Endothelial cell of hepatic sinusoid (primary cell): ENCODE results near the gene SLIT3.
"Not testable (repeated sequence)": the region's sequence is repeated elsewhere in the genome, so short reads cannot be mapped to it uniquely, and the experiment has no call there.

Experiments
- in situ Hi-C: cut with HindIII; loops from 2 replicates; pipeline ENCODE4 v1.10.0; 2017; ENCODE audit warnings: low sequenced_read_pairs

Gene SLIT3

GRCh38 chr5:169116961-169117461 lies 183.9 kb downstream of the SLIT3 start:
- in situ Hi-C loops, result no loop called here

DNA sequence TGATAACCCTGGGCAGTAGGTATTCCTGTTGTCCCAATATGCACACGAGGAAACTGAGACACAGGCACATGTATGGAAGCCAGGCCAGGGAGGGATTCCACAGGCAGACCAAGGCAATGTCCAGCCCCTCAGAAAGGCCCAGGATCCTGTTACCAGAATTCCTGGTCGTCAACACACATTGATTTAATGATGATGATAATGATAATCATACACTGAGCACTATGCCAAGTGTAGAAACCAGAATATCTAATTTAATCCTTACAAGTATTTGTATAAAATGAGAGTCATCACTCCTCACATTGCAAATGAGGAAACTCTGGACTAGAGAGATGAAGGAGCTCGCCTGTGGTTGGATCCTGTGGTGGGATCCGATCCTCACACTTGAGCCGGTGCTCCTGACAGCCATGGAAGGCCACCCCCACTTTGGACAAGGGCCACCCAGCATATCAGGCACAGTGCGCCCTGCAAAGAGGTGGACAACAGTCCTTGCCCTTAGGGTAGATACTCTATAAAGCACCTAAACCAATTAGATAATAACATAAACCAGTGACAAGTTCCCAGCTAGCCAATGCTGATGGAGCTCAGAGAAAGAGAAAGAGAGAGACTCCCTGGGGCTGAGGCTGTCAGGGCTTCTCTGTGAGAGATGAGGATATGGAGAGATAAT lies 185.3 kb downstream of the SLIT3 start:
- in situ Hi-C loops, result no loop called here

DNA sequence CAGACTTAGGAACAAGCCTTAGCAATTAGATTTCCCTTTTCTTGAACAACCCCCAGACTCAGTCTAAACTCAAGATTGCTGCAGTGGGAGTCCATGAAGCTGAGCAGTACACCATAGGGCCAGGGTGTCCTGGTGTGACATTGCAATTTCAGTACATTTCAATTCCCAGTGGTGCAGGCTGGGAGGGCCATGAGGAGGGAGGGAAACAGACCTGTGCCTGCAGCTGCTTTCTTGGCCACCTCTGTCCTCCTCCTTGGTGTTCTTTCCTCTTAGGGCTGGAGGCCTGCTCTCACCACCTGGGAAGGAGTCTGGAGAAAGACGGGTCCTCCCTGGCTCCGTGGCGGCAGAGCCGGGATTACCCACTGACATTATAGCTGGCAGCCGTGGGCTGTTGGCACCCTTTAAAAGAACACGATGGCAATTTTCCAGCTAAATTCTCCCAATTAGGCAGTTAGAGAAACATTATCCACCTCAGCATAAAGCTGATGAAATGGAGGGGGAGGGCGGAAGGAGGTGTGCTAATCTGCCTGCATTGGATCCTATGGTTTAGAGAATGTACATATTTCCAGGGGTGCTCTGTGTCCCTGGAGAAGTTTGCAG lies 186.4 kb downstream of the SLIT3 start:
- in situ Hi-C loops, result no loop called here

DNA sequence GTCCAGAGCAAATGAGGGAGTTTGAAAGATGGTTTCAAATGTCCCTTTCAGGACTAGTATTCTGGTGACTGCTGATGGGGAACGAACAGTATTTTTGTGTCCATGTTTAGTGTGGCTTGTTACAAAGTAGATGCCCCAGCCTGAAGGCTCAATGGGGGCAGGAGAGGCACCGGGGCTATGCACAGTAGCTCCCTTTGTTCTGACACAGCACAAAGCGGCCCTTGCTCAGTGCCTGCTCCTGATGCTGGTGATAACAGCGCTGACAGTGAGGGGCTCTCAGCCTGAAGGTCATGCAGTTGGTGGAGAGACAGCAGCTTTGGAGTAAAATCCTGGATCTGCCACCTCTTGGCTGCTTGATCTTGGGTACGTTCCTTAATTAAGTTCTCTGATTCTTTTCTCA lies 188.9 kb downstream of the SLIT3 start:
- in situ Hi-C loops, result no loop called here

GRCh38 chr5:169106911-169107706 lies 193.8 kb downstream of the SLIT3 start:
- in situ Hi-C loops, result no loop called here

DNA sequence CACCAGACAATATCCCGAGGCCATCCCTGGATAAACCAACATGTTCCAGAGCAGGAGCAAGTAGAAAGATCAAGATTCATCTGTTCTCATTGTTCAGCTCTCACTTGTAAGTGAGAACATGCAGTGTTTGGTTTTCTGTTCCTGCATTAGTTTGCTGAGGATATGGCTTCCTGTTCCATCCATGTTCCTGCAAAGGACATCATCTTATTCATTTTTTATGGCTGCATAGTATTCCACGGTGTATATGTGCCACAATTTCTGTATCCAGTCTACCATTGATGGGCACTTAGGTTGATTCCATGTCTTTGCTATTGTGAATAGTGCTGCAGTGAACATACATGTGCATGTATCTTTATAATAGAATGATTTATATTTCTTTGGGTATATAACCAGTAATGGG lies 195.4 kb downstream of the SLIT3 start:
- in situ Hi-C loops, result not testable (repeated sequence)

DNA sequence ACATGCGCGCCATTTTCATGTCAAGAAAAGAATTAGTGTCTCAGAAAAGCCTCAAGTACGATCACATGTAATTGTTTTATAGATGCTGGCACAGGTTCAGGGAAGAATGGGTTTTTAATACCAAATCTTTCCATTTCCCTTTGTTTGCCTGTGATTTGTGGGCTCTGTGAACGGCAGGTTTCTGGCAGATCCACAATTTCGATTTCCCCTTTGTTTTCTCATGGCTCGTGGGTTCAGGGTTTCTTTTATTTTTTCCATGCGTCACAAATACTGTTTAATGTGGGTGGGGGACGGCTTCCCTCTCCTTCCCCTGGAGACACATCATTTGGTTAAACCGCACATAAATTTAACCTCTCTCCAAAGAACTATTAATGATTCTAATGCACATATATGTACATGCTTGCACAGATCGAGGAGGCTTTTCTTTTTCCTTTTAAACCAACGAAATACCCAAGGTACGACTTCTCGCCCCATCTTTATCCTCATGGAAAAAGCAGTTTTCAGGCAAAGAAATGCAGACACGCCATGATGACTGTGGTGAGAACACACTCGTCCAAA lies 195.9 kb downstream of the SLIT3 start:
- in situ Hi-C loops, result no loop called here

- in situ Hi-C loops, result no loop called here
Observed at GRCh38 chr5:169103586-169104181, 197.3 kb downstream of the SLIT3 start.

DNA sequence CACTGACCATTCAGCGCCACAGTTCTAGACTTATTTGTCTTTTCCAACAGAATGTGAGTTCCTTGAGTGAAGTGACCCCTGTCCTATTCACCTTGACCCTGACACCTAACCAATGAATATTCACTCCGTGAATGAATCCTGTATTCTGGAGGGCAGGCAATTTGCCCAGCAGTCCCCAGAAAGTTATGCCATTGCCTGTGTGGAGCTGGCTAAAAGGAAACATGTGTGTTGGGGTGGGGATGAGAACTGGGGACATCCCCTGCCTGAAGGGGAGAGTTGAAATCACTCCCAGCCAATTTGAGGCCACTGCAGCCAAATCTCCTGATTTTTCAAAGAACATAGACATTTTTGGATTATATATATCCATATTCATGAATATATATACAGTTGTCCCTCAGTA lies 199.0 kb downstream of the SLIT3 start:
- in situ Hi-C loops, result no loop called here

DNA sequence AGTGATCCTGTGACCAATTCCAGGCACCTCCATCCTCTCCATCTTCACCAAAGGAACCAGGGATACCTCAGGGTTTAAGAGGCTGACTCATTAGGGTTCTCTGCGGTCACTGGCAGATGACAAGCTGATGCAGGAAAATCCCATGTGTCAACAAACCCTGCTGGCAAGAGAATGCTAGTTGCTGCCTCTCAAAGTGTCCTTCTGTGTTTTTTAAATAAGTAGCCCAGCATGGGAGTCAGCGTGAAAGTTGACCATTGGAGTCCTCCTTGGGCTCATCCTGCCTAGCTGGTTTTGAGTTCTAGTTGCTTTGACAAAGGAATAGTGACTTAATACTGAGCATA lies 200.2 kb downstream of the SLIT3 start:
- in situ Hi-C loops, result no loop called here

- in situ Hi-C loops, result no loop called here
Observed at GRCh38 chr5:169099801-169100734, 200.9 kb downstream of the SLIT3 start.

DNA sequence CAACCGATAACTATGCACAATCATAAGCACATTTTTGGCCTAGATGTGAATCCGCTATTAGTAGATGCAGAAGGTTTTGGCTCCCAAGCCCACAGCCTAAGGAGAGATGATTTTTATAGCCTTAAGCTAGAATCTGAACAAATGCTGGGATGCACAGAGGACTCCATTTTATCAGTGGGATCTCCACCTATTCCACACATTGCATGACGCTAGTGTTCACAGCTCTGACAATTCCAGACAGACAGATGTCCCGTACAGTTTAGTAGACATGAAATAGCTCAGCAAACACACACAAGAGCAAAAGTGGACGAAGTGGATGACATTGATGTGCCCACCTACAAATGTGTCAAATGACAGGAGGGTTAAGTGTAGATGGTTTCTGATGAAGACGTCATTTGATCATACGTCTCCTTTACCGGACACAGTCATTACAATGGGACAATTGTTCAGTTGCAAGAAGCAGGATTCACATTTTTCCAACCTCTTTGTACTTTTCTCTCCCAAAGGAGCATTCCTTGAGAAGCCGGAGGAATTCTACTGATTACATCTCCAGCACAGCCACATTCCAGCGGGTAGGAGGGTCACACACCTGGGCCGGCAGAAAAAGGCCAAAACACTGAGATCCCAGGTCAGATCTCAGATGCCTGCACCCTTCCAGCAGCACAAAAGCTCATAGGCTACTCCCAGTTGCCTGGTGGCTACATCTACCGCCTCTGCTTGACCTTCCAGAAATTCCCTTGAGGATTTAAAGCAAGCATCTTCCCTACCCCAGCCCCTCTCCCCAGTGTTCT lies 202.4 kb downstream of the SLIT3 start:
- in situ Hi-C loops, result no loop called here

DNA sequence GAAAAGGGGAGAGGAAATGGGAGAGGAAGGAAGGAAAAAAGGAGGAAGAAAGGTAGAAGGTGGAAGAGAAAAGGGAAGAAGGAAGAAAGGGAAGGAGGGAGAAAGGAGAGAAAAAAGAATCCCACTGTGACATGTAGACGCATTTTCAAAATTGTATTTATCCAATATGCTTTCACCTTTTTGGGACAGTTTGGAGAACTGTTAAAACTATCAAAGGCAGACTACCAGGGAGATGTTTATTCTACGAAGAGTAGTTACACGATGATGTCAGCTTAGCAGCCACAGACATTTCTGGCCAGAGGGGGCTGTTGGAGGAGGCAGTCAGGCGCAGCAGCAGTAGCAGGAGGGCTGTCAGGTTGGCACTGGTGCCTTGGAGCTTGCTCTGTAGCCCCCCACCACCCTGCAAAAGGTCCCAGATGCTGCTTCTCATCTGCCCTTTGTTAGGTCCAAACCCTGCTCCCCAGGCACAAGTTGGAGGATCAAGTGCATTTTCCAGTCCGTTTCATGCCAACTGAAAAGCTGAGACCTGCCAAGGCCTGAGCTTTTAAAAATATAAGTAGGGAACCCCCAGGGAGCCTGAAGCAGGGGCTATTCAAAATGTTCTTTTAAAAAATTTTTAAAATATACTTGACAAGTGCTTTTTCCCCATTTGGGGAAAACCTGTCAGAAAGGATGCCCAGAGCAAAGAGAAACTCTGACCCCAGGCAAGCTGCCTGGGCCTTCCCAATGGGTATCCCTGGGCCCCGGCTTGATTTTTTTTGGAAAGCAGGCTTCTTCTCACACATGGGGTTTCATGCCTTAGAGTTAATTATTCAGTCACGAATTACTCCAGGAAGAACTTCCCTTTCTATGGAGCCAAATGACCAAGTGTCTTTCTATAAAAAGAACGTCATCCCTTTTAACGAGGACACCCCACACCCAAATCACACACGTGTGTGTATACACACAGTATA lies 203.3 kb downstream of the SLIT3 start:
- in situ Hi-C loops, result no loop called here

- in situ Hi-C loops, result no loop called here
Observed at GRCh38 chr5:169095976-169096375, 205.0 kb downstream of the SLIT3 start.

- in situ Hi-C loops, result no loop called here
Observed at GRCh38 chr5:169095410-169095960, 205.5 kb downstream of the SLIT3 start.

DNA sequence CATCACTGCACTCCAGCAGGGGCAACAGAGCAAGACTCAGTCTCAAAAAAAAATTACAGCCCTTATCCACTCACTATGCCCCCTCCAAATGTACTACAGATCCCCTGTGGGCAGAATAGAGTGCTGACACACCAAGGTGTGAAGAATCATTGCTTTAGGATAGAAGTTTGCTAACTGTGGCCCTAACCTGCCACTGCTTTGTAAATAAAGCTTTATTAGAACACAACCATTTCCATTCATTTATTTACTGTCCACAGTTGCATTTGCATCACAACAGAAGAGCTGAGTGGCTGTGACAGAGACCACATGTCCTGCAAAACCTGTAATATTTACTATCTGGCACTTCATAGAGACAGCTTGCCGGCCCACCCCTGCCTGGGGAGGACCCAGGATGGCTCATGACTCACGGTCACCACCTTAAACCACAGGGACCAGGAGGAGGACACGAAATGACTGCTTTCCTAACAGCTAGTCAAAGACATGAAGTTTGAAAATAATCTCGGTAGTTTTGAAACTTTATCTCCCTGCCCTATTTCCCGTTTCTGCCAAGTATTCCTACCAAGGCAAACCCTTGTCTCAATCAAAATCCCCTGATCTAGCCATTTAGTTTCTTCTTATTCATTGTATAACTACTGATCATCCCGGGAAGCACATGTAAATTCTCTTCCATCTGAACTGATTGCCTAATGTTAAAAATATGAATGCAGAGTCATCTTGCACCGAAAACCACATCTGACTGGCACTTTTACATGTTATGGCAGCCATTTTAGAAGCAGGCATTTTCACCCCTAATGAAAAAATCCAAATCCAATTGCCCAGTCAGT lies 206.1 kb downstream of the SLIT3 start:
- in situ Hi-C loops, result loop anchor here (5.0 kb wide), 1 partner anchor 37 kb away; no protein-coding TSS in a partner anchor

GRCh38 chr5:169091396-169091980 lies 209.5 kb downstream of the SLIT3 start:
- in situ Hi-C loops, result loop anchor here (5.0 kb wide), 1 partner anchor 34 kb away; no protein-coding TSS in a partner anchor
